Upper lobe of left lung (tissue), 4 donors: ENCODE measurements around the gene ABCC4.

Experiments used
- EP300 ChIP-seq, 4 donors: sonication (generic); formaldehyde crosslinking; IDR thresholded peaks; one replicate each; pipeline ENCODE4 v1.5.1; 2017; ENCODE audit warnings: antibody characterized with exemption in 4 of 4, control low read depth in 2 of 4
- POLR2AphosphoS5 ChIP-seq, 2 donors: sonication (generic); formaldehyde crosslinking; IDR thresholded peaks; one replicate each; pipeline ENCODE4 v1.5.1; 2017; ENCODE audit warnings: antibody characterized with exemption in 2 of 2
- TF ChIP-seq, protein P1 (sequence below), 6 experiments: fragments of 450-650 bp in 4 of 6; fragments of 200-600 bp in 2 of 6; sonication (generic) in 2 of 6; IDR thresholded peaks; one replicate each; pipeline ENCODE4 v1.5.1; 2016 to 2019; ENCODE audit warnings: antibody characterized with exemption in 6 of 6

GRCh38 chr13:95113601-95114000 lies 187.7 kb downstream of the ABCC4 start:
- TF ChIP-seq, protein P1, sequence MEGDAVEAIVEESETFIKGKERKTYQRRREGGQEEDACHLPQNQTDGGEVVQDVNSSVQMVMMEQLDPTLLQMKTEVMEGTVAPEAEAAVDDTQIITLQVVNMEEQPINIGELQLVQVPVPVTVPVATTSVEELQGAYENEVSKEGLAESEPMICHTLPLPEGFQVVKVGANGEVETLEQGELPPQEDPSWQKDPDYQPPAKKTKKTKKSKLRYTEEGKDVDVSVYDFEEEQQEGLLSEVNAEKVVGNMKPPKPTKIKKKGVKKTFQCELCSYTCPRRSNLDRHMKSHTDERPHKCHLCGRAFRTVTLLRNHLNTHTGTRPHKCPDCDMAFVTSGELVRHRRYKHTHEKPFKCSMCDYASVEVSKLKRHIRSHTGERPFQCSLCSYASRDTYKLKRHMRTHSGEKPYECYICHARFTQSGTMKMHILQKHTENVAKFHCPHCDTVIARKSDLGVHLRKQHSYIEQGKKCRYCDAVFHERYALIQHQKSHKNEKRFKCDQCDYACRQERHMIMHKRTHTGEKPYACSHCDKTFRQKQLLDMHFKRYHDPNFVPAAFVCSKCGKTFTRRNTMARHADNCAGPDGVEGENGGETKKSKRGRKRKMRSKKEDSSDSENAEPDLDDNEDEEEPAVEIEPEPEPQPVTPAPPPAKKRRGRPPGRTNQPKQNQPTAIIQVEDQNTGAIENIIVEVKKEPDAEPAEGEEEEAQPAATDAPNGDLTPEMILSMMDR (IDR thresholded peaks at IDR 0.05), result no peak
- no peak for TF ChIP-seq EP300 (IDR thresholded peaks at IDR 0.05)
- TF ChIP-seq POLR2AphosphoS5 (IDR thresholded peaks at IDR 0.05), result no peak
